ENCODE results near the gene WNT3A.

WNT3A gene

DNA sequence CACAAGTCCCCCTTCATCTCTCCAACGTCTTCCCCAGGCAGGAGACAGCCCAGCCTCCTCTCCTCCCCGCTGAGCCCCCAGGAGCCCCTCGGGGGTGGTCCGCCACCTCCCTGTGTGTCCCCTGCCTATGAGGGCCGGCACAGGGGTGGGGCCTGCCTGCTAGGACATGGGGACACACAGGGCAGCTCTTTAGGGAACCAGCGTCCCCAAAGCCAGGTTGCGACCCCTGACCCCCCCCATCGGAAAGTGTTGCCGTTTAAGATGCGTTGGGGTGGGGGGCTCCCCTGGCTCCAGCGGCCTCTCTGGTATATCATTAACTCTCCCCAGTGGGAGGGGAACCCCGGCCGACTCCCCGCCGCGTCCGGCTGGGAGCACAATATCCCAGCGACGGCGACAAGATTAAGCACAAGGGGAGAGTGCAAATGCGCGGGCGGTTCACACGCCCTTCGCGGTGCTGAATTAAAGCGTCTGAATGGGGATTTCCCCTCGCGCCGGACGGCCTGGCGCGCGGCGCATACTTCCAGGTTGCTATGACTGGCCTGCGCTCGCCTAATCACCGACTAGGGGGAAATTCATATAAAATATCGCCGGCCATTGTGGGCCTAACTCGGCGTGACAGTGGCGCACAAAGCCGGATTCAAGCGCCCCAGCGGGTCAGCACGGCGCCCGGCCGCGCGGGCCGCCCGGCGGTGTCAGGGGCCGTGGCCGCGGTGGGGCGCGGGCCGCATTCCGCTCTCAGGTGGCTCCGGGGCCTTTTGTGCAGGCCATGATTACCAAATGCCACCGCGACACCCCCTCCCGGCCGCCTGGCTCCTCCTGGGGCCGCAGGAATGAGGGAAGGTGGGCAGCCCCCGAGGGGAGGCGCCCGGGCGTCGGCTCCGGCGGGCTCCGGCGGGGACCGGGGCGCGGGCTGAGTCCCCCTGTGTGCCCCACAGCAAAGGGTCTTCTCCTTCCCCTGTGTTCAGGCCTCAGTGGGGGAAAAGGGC lies 30.9 kb downstream of the WNT3A start:
- DNase-seq (ENCODE audit: low spot score), result peak; percentile 88
- TF ChIP-seq, protein P1, sequence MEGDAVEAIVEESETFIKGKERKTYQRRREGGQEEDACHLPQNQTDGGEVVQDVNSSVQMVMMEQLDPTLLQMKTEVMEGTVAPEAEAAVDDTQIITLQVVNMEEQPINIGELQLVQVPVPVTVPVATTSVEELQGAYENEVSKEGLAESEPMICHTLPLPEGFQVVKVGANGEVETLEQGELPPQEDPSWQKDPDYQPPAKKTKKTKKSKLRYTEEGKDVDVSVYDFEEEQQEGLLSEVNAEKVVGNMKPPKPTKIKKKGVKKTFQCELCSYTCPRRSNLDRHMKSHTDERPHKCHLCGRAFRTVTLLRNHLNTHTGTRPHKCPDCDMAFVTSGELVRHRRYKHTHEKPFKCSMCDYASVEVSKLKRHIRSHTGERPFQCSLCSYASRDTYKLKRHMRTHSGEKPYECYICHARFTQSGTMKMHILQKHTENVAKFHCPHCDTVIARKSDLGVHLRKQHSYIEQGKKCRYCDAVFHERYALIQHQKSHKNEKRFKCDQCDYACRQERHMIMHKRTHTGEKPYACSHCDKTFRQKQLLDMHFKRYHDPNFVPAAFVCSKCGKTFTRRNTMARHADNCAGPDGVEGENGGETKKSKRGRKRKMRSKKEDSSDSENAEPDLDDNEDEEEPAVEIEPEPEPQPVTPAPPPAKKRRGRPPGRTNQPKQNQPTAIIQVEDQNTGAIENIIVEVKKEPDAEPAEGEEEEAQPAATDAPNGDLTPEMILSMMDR (IDR thresholded peaks at IDR 0.05; ENCODE audit: extremely low read depth, insufficient read depth, missing control alignments), result no peak
- in situ Hi-C loops (cut with MboI; ENCODE audit: low pct_unique_long_range_greater_than_20kb, low sequenced_read_pairs, unreplicated experiment), result no loop called here

DNA sequence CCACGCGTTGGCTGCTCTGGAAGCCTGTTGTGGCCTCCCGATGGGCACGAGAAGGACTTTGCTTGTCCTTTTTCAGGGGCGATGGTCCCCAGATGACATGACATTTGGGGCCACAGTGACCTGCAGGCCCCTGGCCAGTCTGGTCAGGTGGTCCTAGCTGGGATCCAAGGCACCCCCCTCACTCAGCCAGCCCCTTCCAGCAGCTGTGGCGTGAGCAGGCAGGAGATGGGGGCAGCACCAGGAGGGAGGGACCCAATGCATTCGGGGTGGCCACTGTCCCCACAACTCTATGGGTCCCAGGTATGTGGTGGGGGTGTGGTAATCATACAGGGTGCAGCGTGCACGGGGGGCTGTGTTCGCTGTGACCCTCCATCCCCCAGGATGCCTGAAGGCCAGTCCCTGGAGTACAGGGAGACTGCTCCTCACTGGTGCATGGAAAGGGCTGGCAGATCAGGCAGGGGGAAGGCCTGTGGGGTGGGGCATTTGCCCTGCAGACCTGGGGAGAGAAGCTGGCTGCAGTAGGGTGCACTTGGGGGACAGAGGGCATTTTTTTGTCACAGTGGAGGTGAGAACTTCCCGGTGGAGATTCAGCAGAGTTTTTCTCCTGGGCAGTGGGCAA lies 31.7 kb downstream of the WNT3A start:
- no peak for DNase-seq (ENCODE audit: low spot score)
- in situ Hi-C loops (cut with MboI; ENCODE audit: low pct_unique_long_range_greater_than_20kb, low sequenced_read_pairs, unreplicated experiment), result no loop called here
- TF ChIP-seq, protein P1 (IDR thresholded peaks at IDR 0.05; ENCODE audit: extremely low read depth, insufficient read depth, missing control alignments), result no peak

DNA sequence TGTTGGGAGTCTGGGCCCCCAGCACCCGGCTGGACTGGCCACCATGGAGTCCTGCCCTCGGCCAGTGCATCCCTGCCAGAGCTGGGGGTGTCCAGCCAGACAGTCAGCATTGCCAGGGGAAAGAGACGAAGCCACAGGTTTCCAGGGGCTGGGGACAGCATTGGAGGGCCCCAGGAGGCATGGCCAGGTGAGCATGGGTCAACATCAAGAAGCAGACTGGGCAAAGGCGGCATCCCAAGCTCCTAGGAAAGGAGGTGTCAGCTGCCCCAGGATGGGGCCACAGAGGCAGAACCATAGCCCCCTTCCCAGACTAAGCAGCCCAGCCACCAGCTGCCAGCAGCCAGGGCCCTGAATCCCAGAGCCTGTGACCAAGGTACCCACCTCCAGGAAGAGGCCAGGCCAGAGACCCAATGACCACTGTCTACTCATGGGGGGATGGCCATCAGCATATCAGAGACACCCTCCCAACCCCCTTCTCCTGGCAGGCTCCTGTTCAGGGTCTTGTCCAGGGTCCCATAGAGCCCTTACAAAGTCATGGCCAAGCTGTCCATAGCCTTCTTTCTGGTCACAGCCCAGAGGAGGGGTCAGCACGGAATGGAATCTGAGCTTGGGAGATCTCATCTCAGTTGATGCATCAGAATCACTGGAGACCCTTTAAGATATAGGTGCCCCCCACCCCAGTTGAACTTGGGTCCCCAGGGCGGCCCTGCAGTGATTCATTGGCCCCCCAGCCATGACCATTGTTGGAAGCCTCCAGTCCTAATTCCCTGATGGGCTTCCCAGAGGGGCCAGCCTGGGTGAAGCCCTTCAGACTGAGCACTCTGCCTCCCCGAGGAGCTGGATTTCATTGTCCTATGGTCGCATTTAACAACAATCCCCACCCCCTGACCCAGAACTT lies 32.5 kb downstream of the WNT3A start:
- no peak for DNase-seq (ENCODE audit: low spot score)
- TF ChIP-seq, protein P1 (IDR thresholded peaks at IDR 0.05; ENCODE audit: extremely low read depth, insufficient read depth, missing control alignments), result no peak
- in situ Hi-C loops (cut with MboI; ENCODE audit: low pct_unique_long_range_greater_than_20kb, low sequenced_read_pairs, unreplicated experiment), result no loop called here

DNA sequence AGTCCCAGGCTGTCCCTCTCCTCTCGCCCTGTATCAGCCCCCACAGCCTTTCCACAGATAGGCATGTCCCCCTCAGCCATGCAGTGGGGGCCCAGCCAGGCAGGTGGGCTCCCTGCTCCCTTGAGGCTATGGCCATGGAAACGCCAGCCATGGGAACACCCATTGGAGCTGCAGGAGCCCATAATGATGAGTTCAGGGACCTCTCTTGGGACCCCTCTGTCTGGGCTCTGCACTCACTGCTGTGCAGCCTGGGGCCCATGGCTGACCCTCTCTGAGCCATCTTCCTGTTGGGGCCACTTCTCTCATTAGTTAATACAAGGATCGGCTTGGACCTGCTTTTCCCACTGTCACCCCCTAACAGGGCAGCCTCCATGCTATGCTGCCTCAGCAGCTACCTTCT lies 33.2 kb downstream of the WNT3A start:
- TF ChIP-seq, protein P1 (IDR thresholded peaks at IDR 0.05; ENCODE audit: extremely low read depth, insufficient read depth, missing control alignments), result no peak
- no peak for DNase-seq (ENCODE audit: low spot score)
- in situ Hi-C loops (cut with MboI; ENCODE audit: low pct_unique_long_range_greater_than_20kb, low sequenced_read_pairs, unreplicated experiment), result no loop called here

DNA sequence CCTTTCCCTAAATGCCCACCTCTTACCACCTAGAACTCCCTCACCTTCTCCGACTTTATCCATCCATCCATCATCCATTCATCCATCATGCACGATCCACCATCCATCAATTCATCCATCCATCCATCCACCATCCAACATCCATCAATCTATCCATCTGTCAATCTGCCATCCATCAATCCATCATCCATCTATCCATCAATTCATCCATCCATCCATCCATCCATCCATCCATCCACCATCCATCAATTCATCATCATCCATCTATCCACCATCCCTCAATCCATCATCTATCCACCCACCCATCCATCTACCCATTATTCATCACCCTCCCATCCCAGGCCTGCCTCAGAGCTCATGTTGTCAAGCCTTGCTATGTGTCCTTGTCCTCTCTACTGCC lies 34.5 kb downstream of the WNT3A start:
- in situ Hi-C loops (cut with MboI; ENCODE audit: low pct_unique_long_range_greater_than_20kb, low sequenced_read_pairs, unreplicated experiment), result no loop called here
- TF ChIP-seq, protein P1 (IDR thresholded peaks at IDR 0.05; ENCODE audit: extremely low read depth, insufficient read depth, missing control alignments), result no peak

DNA sequence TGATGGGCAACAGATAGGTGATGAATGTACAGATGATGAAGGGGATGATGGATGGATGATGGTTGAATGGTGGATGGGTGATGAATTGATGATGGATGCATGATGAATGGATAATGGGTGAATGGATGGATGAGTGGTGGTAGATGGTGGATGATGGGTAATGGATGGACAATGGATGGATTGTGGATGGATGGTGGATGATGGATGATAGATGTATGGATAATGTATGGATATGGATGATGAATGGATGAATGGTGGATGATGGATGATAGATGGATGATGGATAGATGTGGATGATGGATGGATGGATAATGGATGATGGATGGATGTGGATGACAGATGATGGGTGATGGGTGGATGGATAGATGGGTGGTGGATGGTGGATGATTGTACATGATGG lies 35.7 kb downstream of the WNT3A start:
- TF ChIP-seq, protein P1 (IDR thresholded peaks at IDR 0.05; ENCODE audit: extremely low read depth, insufficient read depth, missing control alignments), result no peak
- no peak for DNase-seq (ENCODE audit: low spot score)
- in situ Hi-C loops (cut with MboI; ENCODE audit: low pct_unique_long_range_greater_than_20kb, low sequenced_read_pairs, unreplicated experiment), result no loop called here

More for the DNA sequence above, 34.5 kb downstream of the WNT3A start:
- DNase-seq (ENCODE audit: low spot score), result no peak

All from GM13977 (cell line).